Urothelium cell line (cell line): ENCODE results near the gene ANK3.
A peak's percentile ranks its signal among the peaks of the same experiment; 100 is the strongest.

Experiments
- DNase-seq: peaks from one replicate; pipeline ENCODE4 v3.0.0; 2011; ENCODE audit warnings: low spot score, mixed read lengths
- FAIRE-seq: peaks from 2 replicates; lab custom pipeline; 2011; peaks lifted over from hg19 to GRCh38; lab: Jason Lieb, UNC

ANK3 gene

GRCh38 chr10:60382946-60383681 lies 6.6 kb downstream of the ANK3 start:
- peak; percentile 33 for DNase-seq
- peak; percentile 50 for FAIRE-seq

DNA sequence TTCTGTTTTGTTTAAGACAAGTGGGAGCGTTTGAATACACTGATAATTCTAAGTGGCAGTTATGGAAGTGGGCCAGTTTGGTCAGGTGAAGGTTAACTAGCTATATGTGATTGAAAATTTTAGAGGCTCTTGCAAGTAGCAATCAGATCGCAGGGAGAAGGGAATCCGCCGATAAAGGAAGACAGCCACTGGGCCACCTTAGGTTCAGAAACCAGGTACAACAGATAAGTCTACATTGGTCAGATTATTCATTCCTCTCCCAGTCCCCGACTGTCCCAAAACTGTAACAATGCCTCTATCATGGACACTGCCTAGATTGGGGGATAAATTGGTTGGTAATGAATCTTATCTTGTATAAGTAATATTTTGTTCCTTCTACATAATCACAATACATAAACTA lies 8.9 kb downstream of the ANK3 start:
- FAIRE-seq (no peak), DNase-seq (no peak)

GRCh38 chr10:60377955-60378354 lies 11.7 kb downstream of the ANK3 start:
- no peak for FAIRE-seq
- DNase-seq = peak; percentile 40

GRCh38 chr10:60377042-60377352 lies 12.7 kb downstream of the ANK3 start:
- DNase-seq (no peak), FAIRE-seq (no peak)

- DNase-seq (no peak), FAIRE-seq (no peak)
These were observed 13.2 kb downstream of the ANK3 start for GRCh38 chr10:60376221-60377041.

DNA sequence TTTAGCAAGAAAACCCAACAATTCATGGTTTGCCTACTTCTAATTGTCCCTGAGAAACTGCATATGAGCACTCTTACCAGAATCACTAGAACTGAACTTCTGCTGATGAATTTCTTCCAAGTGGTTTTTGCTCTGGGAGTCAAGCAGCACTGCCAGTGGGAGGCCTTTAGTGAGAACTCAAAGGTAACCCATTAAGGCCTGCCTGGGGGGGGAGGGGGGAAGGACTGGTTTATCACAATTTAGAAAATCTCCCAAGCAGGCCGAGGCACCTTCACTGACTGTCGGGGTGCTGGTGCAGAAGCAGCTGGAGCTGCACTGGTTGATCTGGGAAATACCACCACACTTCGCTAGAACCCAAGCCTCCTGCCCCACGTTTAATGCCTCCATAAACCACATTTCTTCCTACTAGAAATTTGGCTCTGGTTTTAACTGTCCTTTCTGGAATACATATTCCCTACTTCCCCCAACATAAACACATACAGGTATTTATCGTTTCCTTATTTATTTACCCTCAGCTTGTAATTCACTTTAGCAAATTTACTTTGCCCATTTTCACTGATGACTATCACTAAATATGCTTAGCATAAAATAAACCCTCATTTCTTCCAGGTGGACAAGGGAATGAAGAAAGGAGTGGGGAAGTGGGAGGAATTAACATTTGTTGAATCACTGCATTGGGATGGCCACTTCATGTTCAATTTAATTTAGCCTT lies 14.2 kb downstream of the ANK3 start:
- FAIRE-seq (no peak), DNase-seq (no peak)

GRCh38 chr10:60374836-60375235 lies 14.8 kb downstream of the ANK3 start:
- FAIRE-seq (no peak), DNase-seq (no peak)

GRCh38 chr10:60372436-60372835 lies 17.2 kb downstream of the ANK3 start:
- DNase-seq = no peak
- no peak for FAIRE-seq

DNA sequence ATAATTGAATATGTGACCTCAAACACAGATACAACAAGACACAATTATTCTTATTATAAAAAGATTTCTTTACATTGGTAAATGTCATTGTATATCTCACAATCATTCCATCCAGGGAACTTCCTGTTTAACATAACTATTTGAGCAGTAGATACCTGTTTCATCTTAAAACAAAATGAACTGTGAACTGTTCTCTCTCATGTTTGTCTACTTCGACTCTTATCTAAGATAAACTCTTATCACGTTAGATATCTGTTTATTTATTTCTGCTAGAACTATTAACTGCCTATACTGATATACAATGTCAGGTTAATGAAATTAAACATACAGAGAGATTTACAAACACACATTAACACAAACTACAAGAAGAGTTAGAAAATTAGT lies 20.1 kb downstream of the ANK3 start:
- DNase-seq (no peak), FAIRE-seq (no peak)

DNA sequence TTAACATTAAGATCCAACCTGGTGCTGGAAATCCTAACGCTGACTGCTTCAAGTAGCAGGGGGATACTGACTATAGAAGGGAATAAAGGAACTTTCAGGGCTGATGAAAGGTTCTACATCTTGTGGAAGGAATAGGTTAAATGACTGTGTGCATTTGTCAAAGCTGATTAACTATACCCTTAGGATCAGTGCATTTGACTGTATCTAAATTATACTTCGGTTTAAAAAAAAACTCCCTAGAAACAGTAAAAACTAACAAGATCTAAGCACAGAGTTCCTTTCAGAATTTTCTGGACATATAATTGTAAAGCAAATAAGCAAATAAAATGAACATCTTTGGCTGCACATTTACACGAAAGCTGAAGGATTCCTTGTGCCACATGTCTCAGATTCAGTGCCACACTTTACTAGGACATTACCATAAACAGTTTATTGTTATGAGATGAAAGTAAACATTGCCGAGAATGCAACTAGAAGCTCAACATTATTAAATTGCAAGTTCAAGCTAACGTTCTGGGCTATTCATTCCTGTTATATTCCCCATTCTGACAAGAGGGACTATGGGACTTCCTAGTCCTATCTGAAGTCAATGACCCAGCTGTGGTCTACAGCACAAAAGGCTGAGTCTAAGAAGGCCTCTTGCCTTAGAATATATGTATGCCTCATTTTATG lies 20.7 kb downstream of the ANK3 start:
- no peak for FAIRE-seq

GRCh38 chr10:60367901-60368300 lies 21.8 kb downstream of the ANK3 start:
- no peak for FAIRE-seq
- no peak for DNase-seq

More for the DNA sequence above, 20.7 kb downstream of the ANK3 start:
- no peak for DNase-seq

GRCh38 chr10:60367431-60367830 lies 22.2 kb downstream of the ANK3 start:
- FAIRE-seq (no peak), DNase-seq (no peak)

DNA sequence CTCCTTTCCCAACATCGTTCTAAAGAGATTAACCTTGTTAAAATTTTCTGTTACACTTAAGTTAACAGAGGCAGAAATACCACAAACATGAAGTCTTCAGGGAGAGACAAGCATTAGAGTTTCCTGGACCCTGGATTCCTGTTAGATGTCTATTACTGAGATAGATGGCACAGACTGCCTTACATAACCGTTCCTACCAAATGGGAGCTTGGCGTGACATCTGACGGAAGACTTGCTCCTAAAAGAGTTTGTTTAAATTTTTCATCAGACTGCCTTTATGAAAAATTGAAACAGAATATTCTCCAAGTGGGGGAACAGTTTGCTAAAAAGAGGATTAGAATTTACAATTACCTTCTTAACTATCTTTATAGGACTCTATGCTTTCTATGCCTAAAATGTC lies 22.7 kb downstream of the ANK3 start:
- DNase-seq (no peak), FAIRE-seq (no peak)

DNA sequence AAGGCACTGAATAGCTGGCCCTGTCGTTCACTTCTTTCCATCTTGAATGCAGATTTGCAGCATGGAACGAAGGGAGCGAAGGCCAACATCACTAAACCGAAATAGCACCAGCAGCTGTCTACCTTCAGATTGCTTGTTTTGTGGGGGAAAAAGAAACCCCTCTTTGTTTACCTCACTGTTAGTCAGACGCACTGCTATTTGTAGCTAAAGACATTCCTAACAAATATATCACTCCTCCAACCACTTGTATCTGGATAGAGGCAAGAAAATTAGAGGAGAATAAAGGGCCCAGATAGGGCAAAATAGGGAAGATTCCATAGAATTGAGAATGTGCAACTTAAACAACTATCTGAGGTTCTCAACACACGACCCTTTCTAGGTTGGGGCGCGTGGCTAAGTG lies 26.5 kb downstream of the ANK3 start:
- no peak for DNase-seq
- FAIRE-seq = no peak

DNA sequence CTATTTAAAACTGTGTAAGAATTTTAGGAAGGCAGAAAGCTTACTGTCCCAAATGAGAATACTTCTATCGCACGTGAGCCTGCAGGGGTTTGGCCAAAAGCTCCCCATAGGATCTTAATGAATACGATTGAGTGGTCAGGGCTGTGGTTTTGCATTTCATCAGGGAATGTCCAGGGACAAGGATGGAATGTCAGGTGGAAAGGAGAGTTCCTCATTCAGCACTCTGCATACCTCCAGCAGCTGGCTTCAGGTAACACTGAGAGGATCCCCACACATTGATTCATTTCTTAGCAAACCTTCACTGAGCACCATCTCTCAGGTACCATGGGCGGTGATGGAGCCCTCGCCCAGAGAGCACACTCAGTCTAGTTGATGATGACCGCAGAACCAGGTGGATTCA lies 27.2 kb downstream of the ANK3 start:
- no peak for FAIRE-seq

DNA sequence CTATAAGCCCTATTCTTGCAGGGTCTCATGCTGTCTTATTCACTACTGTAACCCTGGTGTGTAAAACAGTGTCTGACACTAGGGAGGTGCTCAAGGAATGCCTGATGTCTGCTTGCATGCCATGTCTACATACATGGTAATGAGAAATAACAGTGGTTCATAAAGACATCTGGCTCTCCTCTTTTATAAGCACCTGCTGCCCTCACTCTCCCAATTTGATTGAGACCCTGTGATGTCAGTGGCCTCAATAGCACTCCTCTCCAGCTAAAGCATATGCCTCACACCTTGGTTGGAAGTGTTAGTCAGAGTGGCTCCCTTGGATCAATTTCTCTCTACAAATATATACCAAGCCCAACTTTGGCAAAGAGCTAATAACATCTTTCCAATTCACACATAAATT lies 30.6 kb downstream of the ANK3 start:
- DNase-seq (no peak), FAIRE-seq (peak; percentile 85)

More for the DNA sequence above, 27.2 kb downstream of the ANK3 start:
- DNase-seq = no peak

- DNase-seq (no peak), FAIRE-seq (no peak)
These were observed 31.4 kb downstream of the ANK3 start for GRCh38 chr10:60358282-60358681.

DNA sequence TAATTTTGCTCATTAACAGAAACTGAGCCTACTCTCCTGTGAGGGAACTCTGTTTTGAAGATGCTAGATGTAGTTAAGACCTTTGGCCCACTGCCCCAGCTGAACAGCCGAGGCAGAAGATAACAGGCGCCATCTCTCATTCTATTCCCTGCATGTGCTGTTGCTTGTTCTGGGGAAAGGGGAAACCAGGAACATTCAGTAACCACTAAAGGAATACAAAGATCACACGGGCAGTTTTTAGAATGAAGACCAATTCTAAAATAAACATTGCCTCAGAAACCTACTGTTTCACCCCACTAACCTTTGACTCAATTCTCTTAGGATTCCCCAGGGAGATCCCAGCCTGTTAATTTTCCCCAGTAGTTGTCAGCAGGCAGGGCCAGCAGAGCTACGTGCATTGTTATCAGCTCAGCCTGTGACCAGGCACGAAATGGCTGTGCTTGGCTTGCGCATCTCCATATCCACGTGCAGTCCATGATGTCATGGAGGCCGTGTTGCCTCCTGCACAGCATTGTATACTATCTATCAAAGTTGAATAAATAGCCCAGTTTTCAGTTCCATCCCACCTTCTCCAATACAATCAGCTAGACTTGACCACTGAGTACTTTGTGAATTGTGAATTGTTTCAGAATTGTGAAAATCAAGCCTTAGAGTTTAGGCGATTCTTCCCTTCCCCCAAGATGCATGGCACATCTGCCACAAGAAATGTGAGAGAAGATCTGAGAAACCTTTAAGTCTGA lies 36.0 kb downstream of the ANK3 start:
- DNase-seq = no peak
- peak; percentile 37 for FAIRE-seq

GRCh38 chr10:60352105-60352504 lies 37.6 kb downstream of the ANK3 start:
- no peak for FAIRE-seq

GRCh38 chr10:60351191-60351853 lies 38.4 kb downstream of the ANK3 start:
- FAIRE-seq = no peak
- DNase-seq = no peak

More at GRCh38 chr10:60352105-60352504, 37.6 kb downstream of the ANK3 start:
- no peak for DNase-seq
